Adrenal gland (tissue), 12 donors: ENCODE data around the gene RBPMS2. TPM values are rescaled to one million over a fixed set of nuclear protein-coding genes. Genes with fewer than 3 reads are reported as not detected.

Source experiments
- DNase-seq, 7 donors: peaks; one replicate each; pipeline ENCODE4 v3.0.0-alpha.2; 2019 to 2020
- H3K27ac ChIP-seq, 5 donors: fragments of 200-600 bp; sonication (generic) in 4 of 5; 1 replicate in 3 of 5; 2 replicates in 2 of 5; pipeline versions ENCODE4 v1.5.1 to v1.8.0; 2016 to 2020; ENCODE audit warnings: mild to moderate bottlenecking in 1 of 5
- H3K27me3 ChIP-seq: fragments of 200-600 bp; 2 replicates; pipeline ENCODE4 v1.8.0; 2021
- H3K36me3 ChIP-seq, 2 donors: fragments of 200-600 bp; replicated peaks in 1 of 2; 1 replicate in 1 of 2; 2 replicates in 1 of 2; pipeline versions ENCODE4 v1.5.1 to v1.8.0; 2018 to 2022
- H3K4me1 ChIP-seq, 2 donors: fragments of 200-600 bp; replicated peaks in 1 of 2; 1 replicate in 1 of 2; 2 replicates in 1 of 2; pipeline versions ENCODE4 v1.5.1 to v1.8.0; 2018 to 2021
- H3K4me3 ChIP-seq, 4 donors: fragments of 200-600 bp; sonication (generic) in 3 of 4; one replicate each; pipeline ENCODE4 v1.5.1; 2016 to 2018
- H3K9me3 ChIP-seq, 3 donors: fragments of 200-600 bp; sonication (generic) in 1 of 3; replicated peaks in 1 of 3; 1 replicate in 2 of 3; 2 replicates in 1 of 3; pipeline versions ENCODE4 v1.5.1 to v1.8.0; 2016 to 2021
- POLR2A ChIP-seq, 2 donors: fragments of 450-650 bp; IDR thresholded peaks; one replicate each; pipeline ENCODE4 v1.6.1; 2017; ENCODE audit warnings: antibody characterized with exemption in 2 of 2, mild to moderate bottlenecking in 2 of 2, moderate library complexity in 1 of 2
- WGBS, 4 donors: extraction: QIAGEN DNeasy Blood & Tissue Kit in 2 of 4; methylation state at CpG; one replicate each; pipeline versions ENCODE4 v1.1.5 to v1.1.7; 2013 to 2017; 5-methylcytosine and 5-hydroxymethylcytosine counted together
- intact Hi-C, 2 donors: fragments of 100-400 bp; cut with DNase I; formaldehyde crosslinking; loops; one replicate each; pipeline versions ENCODE4 v1.14.1 to v1.15.0; 2022 to 2023
- polyA plus RNA-seq, 3 donors: library from polyadenylated mRNA; stranded (reverse); fragments of 200-250 nt in 2 of 3; fragments of 350-450 nt in 1 of 3; fragmentation: Illumina TruSeq in 1 of 3; extraction: RNeasy Lipid Tissue Mini Kit (QIAGEN cat#74804) in 1 of 3; gene quantifications; one replicate each; pipeline ENCODE4 v1.2.3, GENCODE V29; 2013 to 2014
- total RNA-seq, 9 donors: library from RNA; depleted of rRNA in 4 of 9; stranded (reverse); fragments of >200 nt in 4 of 9; fragments of 120-200 nt in 1 of 9; fragmentation: NEBNext Ultra II Directional in 1 of 9; extraction: Animal tissue kit (Norgen Biotek cat#: 25700) in 1 of 9; gene quantifications; one replicate each; pipeline versions ENCODE4 v1.1.0 to v1.2.4, GENCODE V29; 2013 to 2023
- TF ChIP-seq, protein P1 (sequence below), 6 experiments: fragments of 450-650 bp in 4 of 6; fragments of 200-600 bp in 2 of 6; sonication (generic) in 1 of 6; IDR thresholded peaks; 1 replicate in 5 of 6; 2 replicates in 1 of 6; pipeline versions ENCODE4 v1.5.1 to v1.8.0; 2016 to 2021; ENCODE audit warnings: antibody characterized with exemption in 6 of 6, mild to moderate bottlenecking in 2 of 6, moderate library complexity in 1 of 6
- donor health status: healthy with polysubstance abuse.
- donor health status: Bipolar disorder and iron deficiency.
- donor health status: DM: yes; HTN: yes; CAD: no.
- donor health status: DM: no; HTN: no; CAD: no.
- donor health status: DM: no; HTN: no; CAD: no.
- donor health status: DM: yes; HTN: yes; CAD: no.

RBPMS2 gene
- total and polyA plus RNA-seq, 12 donors: 0.39 to 6.3 (median 4.0) TPM; not detected in 1

DNA sequence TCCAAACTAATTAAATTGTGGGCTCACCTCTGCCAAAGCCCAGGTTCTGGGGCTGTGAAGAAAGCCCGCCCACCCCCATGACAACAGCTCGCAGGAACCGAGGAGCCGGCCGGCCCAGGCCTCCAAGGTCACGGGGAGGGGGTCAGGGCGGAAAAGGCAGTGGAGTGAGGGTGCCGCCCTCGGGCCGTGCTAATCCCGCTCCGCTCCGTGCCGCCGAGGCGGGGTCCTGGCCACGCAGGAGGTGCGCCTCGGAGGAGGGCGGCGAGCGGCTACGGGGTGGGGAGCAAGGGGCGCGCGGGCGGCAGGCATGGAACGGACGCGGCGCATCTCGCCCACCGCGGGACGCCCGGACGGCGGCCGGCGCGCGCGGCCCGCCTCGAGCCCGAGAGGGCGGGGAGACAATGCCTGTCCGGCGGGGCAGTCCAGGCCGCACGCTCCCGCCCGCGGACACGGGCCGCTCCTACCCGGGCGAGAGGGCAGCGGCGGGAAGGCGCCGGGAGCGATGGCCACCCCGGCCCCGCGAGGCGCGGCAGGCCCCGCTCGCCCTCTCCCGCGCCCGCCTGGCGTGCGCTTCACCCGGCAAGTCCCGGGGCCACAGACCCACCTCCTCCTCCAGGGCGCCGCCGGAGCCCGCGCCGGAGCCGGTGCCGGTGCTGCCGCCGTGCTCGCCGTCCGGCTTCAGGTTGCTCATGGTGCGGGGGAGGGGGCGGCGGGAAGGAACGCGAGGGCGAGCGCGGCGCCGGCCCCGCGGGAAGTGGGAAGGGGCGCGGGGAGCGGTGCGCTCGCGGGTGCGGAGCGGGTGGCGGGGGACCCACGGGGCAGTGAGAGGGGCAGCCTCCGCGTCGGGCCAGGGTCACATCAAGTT, 528 bp downstream of the RBPMS2 start:
- no peaks in the 10 kb centered on the region for H3K36me3 ChIP-seq
- H3K27ac ChIP-seq: peak overlapping the region in 1 of 5 donors; percentile 82
- H3K4me3 ChIP-seq: peak overlapping the region in 2 of 4 donors; percentile 54 to 90
- peak in 5 of 7 donors; percentile 17 to 31 (median 26) for DNase-seq
- intact Hi-C loops: no loop called here
- TF ChIP-seq POLR2A (IDR thresholded peaks at IDR 0.05): no peak
- TF ChIP-seq, protein P1, sequence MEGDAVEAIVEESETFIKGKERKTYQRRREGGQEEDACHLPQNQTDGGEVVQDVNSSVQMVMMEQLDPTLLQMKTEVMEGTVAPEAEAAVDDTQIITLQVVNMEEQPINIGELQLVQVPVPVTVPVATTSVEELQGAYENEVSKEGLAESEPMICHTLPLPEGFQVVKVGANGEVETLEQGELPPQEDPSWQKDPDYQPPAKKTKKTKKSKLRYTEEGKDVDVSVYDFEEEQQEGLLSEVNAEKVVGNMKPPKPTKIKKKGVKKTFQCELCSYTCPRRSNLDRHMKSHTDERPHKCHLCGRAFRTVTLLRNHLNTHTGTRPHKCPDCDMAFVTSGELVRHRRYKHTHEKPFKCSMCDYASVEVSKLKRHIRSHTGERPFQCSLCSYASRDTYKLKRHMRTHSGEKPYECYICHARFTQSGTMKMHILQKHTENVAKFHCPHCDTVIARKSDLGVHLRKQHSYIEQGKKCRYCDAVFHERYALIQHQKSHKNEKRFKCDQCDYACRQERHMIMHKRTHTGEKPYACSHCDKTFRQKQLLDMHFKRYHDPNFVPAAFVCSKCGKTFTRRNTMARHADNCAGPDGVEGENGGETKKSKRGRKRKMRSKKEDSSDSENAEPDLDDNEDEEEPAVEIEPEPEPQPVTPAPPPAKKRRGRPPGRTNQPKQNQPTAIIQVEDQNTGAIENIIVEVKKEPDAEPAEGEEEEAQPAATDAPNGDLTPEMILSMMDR (IDR thresholded peaks at IDR 0.05): no peak
- 0 to 14% (median 1%) methylated on average over 2 to 115 of the region's 115 CpGs for WGBS, 4 donors
- H3K4me1 ChIP-seq: no peaks in the 10 kb centered on the region
- H3K27me3 ChIP-seq: no peaks in the 10 kb centered on the region
- no peaks in the 10 kb centered on the region for H3K9me3 ChIP-seq

- Histone ChIP-seq H3K9me3 (no peaks in the 10 kb centered on the region), H3K4me1 (no peaks in the 10 kb centered on the region), H3K27me3 (no peaks in the 10 kb centered on the region), H3K36me3 (no peaks in the 10 kb centered on the region), H3K27ac (no peak overlapping the region), H3K4me3 (peak overlapping the region in 1 of 4 donors; percentile 90)
- TF ChIP-seq, protein P1 (IDR thresholded peaks at IDR 0.05): no peak
- no peak for TF ChIP-seq POLR2A (IDR thresholded peaks at IDR 0.05)
- intact Hi-C loops: no loop called here
- DNase-seq: no peak
- 78 to 84% (median 82%) methylated on average over 11 to 21 of the region's 21 CpGs for WGBS, 4 donors
These were observed 1.3 kb downstream of the RBPMS2 start for GRCh38 chr15:64774037-64774628.

GRCh38 chr15:64773606-64774005, 1.8 kb downstream of the RBPMS2 start:
- no peak for DNase-seq
- H3K9me3 ChIP-seq: no peaks in the 10 kb centered on the region
- H3K27me3 ChIP-seq: no peaks in the 10 kb centered on the region
- WGBS, 4 donors: 100% methylated on average over 1 to 2 of the region's 2 CpGs
- TF ChIP-seq POLR2A (IDR thresholded peaks at IDR 0.05): no peak
- TF ChIP-seq, protein P1 (IDR thresholded peaks at IDR 0.05): no peak
- H3K4me1 ChIP-seq: no peaks in the 10 kb centered on the region
- H3K36me3 ChIP-seq: no peaks in the 10 kb centered on the region
- H3K27ac ChIP-seq: no peak overlapping the region
- H3K4me3 ChIP-seq: no peak overlapping the region
- intact Hi-C loops: no loop called here

- H3K4me3 ChIP-seq: no peak overlapping the region
These were observed 2.4 kb downstream of the RBPMS2 start for GRCh38 chr15:64772964-64773363.

More at GRCh38 chr15:64772964-64773363, 2.4 kb downstream of the RBPMS2 start:
- Histone ChIP-seq H3K27me3 (no peaks in the 10 kb centered on the region), H3K27ac (no peak overlapping the region), H3K9me3 (no peaks in the 10 kb centered on the region), H3K36me3 (no peaks in the 10 kb centered on the region), H3K4me1 (no peaks in the 10 kb centered on the region)
- no peak for DNase-seq
- no peak for TF ChIP-seq POLR2A (IDR thresholded peaks at IDR 0.05)
- TF ChIP-seq, protein P1 (IDR thresholded peaks at IDR 0.05): no peak
- WGBS, 4 donors: 87 to 98% (median 97%) methylated on average over 6 of the region's 6 CpGs
- intact Hi-C loops: no loop called here
